Adrenal gland (tissue), 5 donors: ENCODE measurements around the gene TBL1XR1.

ENCODE experiments used
- POLR2A ChIP-seq, 2 donors: fragments of 450-650 bp; IDR thresholded peaks; one replicate each; pipeline ENCODE4 v1.6.1; 2017; ENCODE audit warnings: antibody characterized with exemption in 2 of 2, mild to moderate bottlenecking in 2 of 2, moderate library complexity in 1 of 2
- TF ChIP-seq, protein P1 (sequence below), 6 experiments: fragments of 450-650 bp in 4 of 6; fragments of 200-600 bp in 2 of 6; sonication (generic) in 1 of 6; IDR thresholded peaks; 1 replicate in 5 of 6; 2 replicates in 1 of 6; pipeline versions ENCODE4 v1.5.1 to v1.8.0; 2016 to 2021; ENCODE audit warnings: antibody characterized with exemption in 6 of 6, mild to moderate bottlenecking in 2 of 6, moderate library complexity in 1 of 6
- donor health status: DM: no; HTN: no; CAD: no.

DNA sequence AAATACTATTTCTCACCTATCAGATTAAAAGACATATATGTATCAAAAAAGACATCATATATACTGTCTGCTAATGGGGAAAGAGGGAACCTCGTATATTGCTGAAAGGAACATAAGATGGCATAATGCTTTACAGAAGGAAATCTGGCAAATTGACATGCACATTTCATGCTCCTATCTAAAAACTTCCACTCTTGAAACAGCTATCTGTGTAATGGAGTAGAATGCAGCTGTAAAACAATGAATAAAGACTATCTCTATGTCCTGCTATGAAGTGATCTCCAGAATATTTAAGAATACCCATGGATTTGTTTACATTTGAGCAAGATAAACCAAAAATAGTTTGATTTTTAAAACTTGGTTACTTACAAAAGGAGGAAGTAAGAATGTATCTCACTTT is 107.4 kb downstream of the TBL1XR1 start:
- TF ChIP-seq, protein P1, sequence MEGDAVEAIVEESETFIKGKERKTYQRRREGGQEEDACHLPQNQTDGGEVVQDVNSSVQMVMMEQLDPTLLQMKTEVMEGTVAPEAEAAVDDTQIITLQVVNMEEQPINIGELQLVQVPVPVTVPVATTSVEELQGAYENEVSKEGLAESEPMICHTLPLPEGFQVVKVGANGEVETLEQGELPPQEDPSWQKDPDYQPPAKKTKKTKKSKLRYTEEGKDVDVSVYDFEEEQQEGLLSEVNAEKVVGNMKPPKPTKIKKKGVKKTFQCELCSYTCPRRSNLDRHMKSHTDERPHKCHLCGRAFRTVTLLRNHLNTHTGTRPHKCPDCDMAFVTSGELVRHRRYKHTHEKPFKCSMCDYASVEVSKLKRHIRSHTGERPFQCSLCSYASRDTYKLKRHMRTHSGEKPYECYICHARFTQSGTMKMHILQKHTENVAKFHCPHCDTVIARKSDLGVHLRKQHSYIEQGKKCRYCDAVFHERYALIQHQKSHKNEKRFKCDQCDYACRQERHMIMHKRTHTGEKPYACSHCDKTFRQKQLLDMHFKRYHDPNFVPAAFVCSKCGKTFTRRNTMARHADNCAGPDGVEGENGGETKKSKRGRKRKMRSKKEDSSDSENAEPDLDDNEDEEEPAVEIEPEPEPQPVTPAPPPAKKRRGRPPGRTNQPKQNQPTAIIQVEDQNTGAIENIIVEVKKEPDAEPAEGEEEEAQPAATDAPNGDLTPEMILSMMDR (IDR thresholded peaks at IDR 0.05), result no peak
- TF ChIP-seq POLR2A (IDR thresholded peaks at IDR 0.05), result no peak
